NCI-H446 (cell line): ENCODE results near the gene VSIG10L2.

Source experiments
- DNase-seq, 2 experiments: peaks; one replicate each; lab custom pipeline; 2025; lab: John Stamatoyannopoulos, UW

The VSIG10L2 gene

GRCh38 chr11:125929445-125930075 lies 16.3 kb upstream of the VSIG10L2 start:
- no peak for DNase-seq

GRCh38 chr11:125930076-125930450 lies 15.8 kb upstream of the VSIG10L2 start:
- DNase-seq = no peak

- no peak for DNase-seq
Measured at GRCh38 chr11:125931116-125931515, 14.7 kb upstream of the VSIG10L2 start.

- no peak for DNase-seq
Measured at GRCh38 chr11:125931668-125932067, 14.2 kb upstream of the VSIG10L2 start.

- no peak for DNase-seq
Measured at GRCh38 chr11:125932301-125932700, 13.5 kb upstream of the VSIG10L2 start.

- no peak for DNase-seq
Measured at GRCh38 chr11:125933030-125933813, 12.6 kb upstream of the VSIG10L2 start.

GRCh38 chr11:125934473-125934872 lies 11.4 kb upstream of the VSIG10L2 start:
- no peak for DNase-seq

GRCh38 chr11:125935056-125935455 lies 10.8 kb upstream of the VSIG10L2 start:
- DNase-seq = no peak

- peak in 1 of 2 experiments; percentile 54 for DNase-seq
Measured at GRCh38 chr11:125935618-125936199, 10.1 kb upstream of the VSIG10L2 start.

- DNase-seq = no peak
Measured at GRCh38 chr11:125938418-125938817, 7.4 kb upstream of the VSIG10L2 start.

- peak in 1 of 2 experiments; percentile 21 for DNase-seq
Measured at GRCh38 chr11:125939081-125939521, 6.7 kb upstream of the VSIG10L2 start.

GRCh38 chr11:125940145-125940544 lies 5.7 kb upstream of the VSIG10L2 start:
- DNase-seq = no peak

GRCh38 chr11:125941267-125941618 lies 4.6 kb upstream of the VSIG10L2 start:
- DNase-seq = no peak

GRCh38 chr11:125941619-125942611 lies 3.9 kb upstream of the VSIG10L2 start:
- DNase-seq = peak in 1 of 2 experiments; percentile 63

GRCh38 chr11:125942771-125943428 lies 2.9 kb upstream of the VSIG10L2 start:
- DNase-seq = no peak

- DNase-seq = no peak
Measured at GRCh38 chr11:125943661-125944349, 2.0 kb upstream of the VSIG10L2 start.

- DNase-seq = no peak
Measured at GRCh38 chr11:125944350-125945010, 1.4 kb upstream of the VSIG10L2 start.

GRCh38 chr11:125945011-125945796 lies 640 bp upstream of the VSIG10L2 start:
- DNase-seq = no peak

GRCh38 chr11:125946712-125947418 lies 1.0 kb downstream of the VSIG10L2 start:
- no peak for DNase-seq
